CD4-positive, alpha-beta T cell treated with Interleukin-12 subunit alpha and Interleukin-12 subunit beta, for 1 hour (primary cell): ENCODE measurements around the gene ZNF135.

Experiments used
- DNase-seq: peaks from one replicate; pipeline ENCODE4 v3.0.0-alpha.2; 2020

Gene ZNF135

GRCh38 chr19:58095328-58095727 lies 36.2 kb downstream of the ZNF135 start:
- no peak for DNase-seq

DNA sequence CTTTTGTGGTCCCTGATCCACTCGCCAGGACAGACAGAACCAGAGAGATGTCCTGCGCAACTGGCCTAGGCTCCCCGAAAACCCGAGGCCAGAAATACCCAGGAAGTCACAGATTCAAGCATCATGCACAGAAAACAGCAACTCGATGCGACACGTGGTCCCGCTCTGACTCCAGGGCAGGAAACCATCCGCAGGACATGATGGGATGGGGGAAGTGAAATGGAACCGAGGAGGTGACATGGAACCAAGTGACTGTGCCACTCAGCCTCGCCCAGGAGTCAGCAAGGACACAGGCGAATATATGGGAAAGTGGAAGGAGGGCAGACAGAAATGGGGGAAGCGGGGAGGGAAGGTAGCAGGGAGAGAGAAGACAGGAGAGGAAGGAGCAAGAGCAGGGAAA lies 37.8 kb downstream of the ZNF135 start:
- DNase-seq = no peak

GRCh38 chr19:58097349-58097748 lies 38.3 kb downstream of the ZNF135 start:
- DNase-seq = no peak

DNA sequence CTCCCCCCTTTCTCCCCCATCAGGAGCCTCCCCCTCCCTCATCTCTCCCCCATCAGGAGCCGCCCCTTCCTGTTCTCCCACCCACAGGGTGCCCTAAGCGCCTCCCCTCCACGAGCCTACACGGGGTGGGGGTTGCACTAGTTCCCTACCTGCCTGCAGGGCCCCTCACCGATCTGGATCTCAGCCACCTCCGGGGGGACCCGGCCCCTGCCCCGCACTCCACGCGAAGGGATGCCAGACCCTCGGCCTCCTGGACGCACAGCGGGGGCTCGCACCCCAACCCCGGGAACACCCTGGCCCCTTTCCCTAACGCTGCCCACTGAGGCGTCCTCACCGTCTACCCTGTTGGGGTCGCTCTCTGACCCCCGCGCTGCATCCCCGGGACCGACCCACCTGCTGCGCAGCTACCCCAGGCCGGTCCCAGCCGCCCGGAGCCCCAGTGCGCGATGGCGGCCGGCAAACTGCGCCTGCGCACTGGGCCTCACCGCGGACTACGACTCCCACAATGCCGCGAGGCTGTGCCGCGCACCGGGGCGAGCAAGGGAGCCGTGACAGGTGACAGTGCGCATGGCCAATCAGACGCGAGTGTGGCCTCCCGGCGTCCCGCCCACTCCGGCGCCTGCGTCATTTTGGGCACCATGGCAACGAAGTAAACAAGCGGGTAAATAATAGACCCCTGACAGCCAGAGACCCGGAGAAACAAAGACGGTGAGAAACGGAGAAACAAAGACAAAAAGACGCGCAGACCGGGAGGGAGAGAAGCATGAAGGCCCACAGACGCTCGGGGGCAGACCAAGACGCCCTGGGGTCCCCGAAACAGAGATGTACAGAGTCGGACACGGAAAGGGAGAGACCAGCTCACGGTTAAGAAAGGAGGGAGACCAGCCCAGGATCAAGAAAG lies 38.9 kb downstream of the ZNF135 start, which contains the start of gene ZSCAN18:
TSS of gene ZSCAN18 (minus strand) at position 451 of the 901 bp plus-strand sequence. CDS start 7,964 bp downstream, outside the sequence.
- DNase-seq = peak; percentile 98

DNA sequence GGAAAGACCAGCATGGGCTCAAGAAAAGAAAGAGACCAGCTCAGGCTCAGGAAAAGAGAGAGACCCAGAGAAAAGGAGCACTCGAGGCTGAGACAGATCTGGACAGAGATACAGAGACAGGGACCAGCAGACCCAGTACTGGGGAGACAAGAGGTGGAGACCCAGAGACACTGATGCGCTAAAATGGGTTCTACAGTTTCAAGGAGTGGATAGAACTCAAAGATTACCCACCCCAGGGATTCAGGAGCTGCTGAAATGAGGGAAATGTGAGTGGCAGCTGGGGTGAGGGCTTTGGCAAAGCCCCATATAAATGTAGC lies 39.6 kb downstream of the ZNF135 start:
- no peak for DNase-seq

GRCh38 chr19:58107778-58108545 lies 48.9 kb downstream of the ZNF135 start:
- no peak for DNase-seq

DNA sequence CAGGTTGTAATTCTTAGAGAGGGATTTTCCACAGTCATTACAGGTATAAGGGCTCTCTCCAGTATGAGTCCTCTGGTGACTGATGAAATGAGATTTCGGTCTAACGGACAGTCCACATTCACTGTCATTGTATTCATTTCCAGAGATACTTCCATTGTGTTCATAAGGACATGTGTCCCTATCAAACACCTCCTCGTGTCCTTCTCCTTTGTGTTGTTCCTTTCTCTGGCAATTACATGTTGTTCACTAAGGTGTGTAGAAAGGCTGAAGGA lies 49.4 kb downstream of the ZNF135 start:
- no peak for DNase-seq

DNA sequence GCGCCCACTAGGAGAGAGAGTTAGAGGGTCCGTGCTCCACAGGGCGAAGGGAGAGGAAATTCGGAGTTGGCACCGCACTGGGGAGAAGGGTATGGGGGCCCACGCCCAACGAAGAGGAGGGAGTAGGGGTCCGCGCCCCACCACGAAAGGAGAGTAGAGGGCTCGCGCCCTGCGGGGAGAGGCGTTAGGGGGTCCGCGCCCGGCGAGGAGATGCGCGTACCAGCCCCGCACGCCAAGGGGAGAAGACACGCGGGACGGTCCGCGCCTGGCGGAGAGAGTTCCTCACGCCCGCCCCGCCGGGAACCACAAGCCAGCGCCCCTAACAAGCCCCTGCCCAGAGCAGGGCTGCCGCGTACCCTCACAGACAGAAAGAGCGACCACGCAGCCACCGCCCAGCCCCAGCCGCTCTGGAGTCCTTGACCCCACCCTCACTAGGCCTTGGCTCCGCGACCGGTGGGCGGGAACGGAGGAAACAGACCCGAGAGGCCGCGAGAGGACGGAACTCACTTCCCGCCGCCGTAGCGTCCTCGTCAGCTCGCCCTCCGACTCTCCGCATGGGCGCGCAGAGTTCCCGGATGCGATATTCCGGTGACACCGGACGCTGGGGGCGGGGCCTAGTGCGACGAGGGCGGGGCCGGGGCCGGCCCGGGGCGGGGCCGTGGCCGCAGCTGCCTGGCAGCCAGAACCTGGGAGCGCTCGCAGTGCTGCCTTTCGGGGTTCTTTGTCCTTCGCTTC lies 58.9 kb downstream of the ZNF135 start:
- DNase-seq = no peak

DNA sequence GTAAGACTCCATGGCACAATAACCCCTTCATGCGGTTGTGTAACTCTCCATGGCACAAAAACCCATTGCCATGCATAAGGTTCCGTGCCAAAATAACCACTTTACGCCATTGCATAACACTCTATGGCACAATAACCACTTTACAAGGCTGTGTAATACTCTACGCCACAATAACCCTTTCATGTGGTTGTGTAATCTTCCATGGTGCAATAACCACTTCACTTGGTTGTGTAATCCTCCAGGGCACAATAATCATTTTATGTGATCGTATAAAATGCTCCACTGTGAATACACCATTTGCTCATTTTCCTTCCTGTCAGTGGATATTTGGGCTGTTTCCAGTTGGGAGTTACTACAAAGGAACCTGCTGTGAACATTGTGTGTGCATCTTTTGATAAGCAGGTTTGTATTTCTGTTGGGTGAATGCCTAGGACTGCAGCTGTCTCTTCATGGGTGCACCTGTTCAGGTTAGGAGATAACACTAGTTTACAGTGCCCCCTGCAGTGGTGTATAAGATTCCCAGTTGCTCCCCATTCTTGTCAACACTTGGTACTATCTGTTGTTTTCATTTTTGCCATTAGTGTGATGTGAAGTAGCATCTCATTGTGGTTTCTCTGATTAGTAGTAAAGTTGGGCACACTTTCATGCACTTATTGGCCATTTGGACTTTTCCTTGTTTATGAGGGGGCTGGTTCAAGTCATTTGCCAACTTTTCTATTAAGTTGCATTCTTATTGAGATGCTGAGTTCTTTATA lies 60.1 kb downstream of the ZNF135 start:
- DNase-seq = no peak
